Liver (tissue), 3 donors: Measurements from ENCODE around the gene CACNA1E.

Experiments
- EGR1 ChIP-seq, 2 donors: IDR thresholded peaks; 2 replicates each; pipeline ENCODE4 v1.6.1; 2016 to 2018; ENCODE audit warnings: antibody characterized with exemption in 2 of 2, low read depth in 2 of 2
- GABPA ChIP-seq, 2 donors: IDR thresholded peaks in 1 of 2; conservative IDR thresholded peaks in 1 of 2; 2 replicates each; pipeline ENCODE4 v1.6.1; 2016; ENCODE audit warnings: antibody characterized with exemption in 2 of 2, mild to moderate bottlenecking in 1 of 2, moderate library complexity in 1 of 2
- HNF4G ChIP-seq: IDR thresholded peaks from 2 replicates; pipeline ENCODE4 v1.6.1; 2016; ENCODE audit warnings: antibody characterized with exemption
- JUND ChIP-seq, 2 donors: IDR thresholded peaks; 2 replicates each; pipeline ENCODE4 v1.6.1; 2016; ENCODE audit warnings: antibody characterized with exemption in 2 of 2
- NR2F2 ChIP-seq: IDR thresholded peaks from 2 replicates; pipeline ENCODE4 v1.6.1; 2016; ENCODE audit warnings: antibody characterized with exemption
- RAD21 ChIP-seq, 2 donors: IDR thresholded peaks; 2 replicates each; pipeline ENCODE4 v1.6.1; 2016; ENCODE audit warnings: antibody characterized with exemption in 2 of 2, mild to moderate bottlenecking in 2 of 2
- RXRA ChIP-seq, 2 donors: IDR thresholded peaks; 2 replicates each; pipeline ENCODE4 v1.6.1; 2017 to 2018; ENCODE audit warnings: antibody characterized with exemption in 2 of 2, mild to moderate bottlenecking in 1 of 2
- SP1 ChIP-seq: IDR thresholded peaks from 2 replicates; pipeline ENCODE4 v1.6.1; 2018; ENCODE audit warnings: antibody characterized with exemption, mild to moderate bottlenecking
- TAF1 ChIP-seq: conservative IDR thresholded peaks from 2 replicates; pipeline ENCODE4 v1.6.1; 2016; ENCODE audit warnings: antibody characterized with exemption, mild to moderate bottlenecking
- YY1 ChIP-seq: IDR thresholded peaks from 2 replicates; pipeline ENCODE4 v1.6.1; 2016; ENCODE audit warnings: antibody characterized with exemption, mild to moderate bottlenecking
- TF ChIP-seq, protein P1 (sequence below): fragments of 150-350 bp; IDR thresholded peaks from 2 replicates; pipeline ENCODE4 v1.5.1; 2017; ENCODE audit warnings: improper control_type of control experiment, low read depth, low read length; ENCODE audit not compliant: missing input control
- TF ChIP-seq, protein P2 (sequence below): IDR thresholded peaks from 2 replicates; pipeline ENCODE4 v1.6.1; 2016; ENCODE audit warnings: antibody characterized with exemption
- TF ChIP-seq, protein P3 (sequence below): IDR thresholded peaks from 2 replicates; pipeline ENCODE4 v1.6.1; 2016; ENCODE audit warnings: antibody characterized with exemption, mild to moderate bottlenecking
- TF ChIP-seq, protein P4 (sequence below): IDR thresholded peaks from 2 replicates; pipeline ENCODE4 v1.6.1; 2016; ENCODE audit warnings: antibody characterized with exemption
- donor health status: healthy.
- donor health status: healthy.

- TF ChIP-seq, protein P1, sequence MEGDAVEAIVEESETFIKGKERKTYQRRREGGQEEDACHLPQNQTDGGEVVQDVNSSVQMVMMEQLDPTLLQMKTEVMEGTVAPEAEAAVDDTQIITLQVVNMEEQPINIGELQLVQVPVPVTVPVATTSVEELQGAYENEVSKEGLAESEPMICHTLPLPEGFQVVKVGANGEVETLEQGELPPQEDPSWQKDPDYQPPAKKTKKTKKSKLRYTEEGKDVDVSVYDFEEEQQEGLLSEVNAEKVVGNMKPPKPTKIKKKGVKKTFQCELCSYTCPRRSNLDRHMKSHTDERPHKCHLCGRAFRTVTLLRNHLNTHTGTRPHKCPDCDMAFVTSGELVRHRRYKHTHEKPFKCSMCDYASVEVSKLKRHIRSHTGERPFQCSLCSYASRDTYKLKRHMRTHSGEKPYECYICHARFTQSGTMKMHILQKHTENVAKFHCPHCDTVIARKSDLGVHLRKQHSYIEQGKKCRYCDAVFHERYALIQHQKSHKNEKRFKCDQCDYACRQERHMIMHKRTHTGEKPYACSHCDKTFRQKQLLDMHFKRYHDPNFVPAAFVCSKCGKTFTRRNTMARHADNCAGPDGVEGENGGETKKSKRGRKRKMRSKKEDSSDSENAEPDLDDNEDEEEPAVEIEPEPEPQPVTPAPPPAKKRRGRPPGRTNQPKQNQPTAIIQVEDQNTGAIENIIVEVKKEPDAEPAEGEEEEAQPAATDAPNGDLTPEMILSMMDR = no peak
- TF ChIP-seq JUND (IDR thresholded peaks at IDR 0.05) (no peak), TAF1 (no peak), GABPA (IDR thresholded peaks at IDR 0.05 in 1 of 2, conservative IDR thresholded peaks at IDR 0.05 in 1 of 2) (no peak), RXRA (IDR thresholded peaks at IDR 0.05) (no peak), SP1 (no peak), RAD21 (IDR thresholded peaks at IDR 0.05) (no peak), NR2F2 (no peak), YY1 (no peak), EGR1 (IDR thresholded peaks at IDR 0.05; ENCODE audit: low read depth in 2 of 2) (no peak), HNF4G (no peak)
- TF ChIP-seq, protein P2, sequence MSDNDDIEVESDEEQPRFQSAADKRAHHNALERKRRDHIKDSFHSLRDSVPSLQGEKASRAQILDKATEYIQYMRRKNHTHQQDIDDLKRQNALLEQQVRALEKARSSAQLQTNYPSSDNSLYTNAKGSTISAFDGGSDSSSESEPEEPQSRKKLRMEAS = no peak
- TF ChIP-seq, protein P3, sequence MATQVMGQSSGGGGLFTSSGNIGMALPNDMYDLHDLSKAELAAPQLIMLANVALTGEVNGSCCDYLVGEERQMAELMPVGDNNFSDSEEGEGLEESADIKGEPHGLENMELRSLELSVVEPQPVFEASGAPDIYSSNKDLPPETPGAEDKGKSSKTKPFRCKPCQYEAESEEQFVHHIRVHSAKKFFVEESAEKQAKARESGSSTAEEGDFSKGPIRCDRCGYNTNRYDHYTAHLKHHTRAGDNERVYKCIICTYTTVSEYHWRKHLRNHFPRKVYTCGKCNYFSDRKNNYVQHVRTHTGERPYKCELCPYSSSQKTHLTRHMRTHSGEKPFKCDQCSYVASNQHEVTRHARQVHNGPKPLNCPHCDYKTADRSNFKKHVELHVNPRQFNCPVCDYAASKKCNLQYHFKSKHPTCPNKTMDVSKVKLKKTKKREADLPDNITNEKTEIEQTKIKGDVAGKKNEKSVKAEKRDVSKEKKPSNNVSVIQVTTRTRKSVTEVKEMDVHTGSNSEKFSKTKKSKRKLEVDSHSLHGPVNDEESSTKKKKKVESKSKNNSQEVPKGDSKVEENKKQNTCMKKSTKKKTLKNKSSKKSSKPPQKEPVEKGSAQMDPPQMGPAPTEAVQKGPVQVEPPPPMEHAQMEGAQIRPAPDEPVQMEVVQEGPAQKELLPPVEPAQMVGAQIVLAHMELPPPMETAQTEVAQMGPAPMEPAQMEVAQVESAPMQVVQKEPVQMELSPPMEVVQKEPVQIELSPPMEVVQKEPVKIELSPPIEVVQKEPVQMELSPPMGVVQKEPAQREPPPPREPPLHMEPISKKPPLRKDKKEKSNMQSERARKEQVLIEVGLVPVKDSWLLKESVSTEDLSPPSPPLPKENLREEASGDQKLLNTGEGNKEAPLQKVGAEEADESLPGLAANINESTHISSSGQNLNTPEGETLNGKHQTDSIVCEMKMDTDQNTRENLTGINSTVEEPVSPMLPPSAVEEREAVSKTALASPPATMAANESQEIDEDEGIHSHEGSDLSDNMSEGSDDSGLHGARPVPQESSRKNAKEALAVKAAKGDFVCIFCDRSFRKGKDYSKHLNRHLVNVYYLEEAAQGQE = no peak
- TF ChIP-seq, protein P4, sequence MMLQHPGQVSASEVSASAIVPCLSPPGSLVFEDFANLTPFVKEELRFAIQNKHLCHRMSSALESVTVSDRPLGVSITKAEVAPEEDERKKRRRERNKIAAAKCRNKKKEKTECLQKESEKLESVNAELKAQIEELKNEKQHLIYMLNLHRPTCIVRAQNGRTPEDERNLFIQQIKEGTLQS = no peak
Measured at GRCh38 chr1:181445436-181445835, 37.9 kb upstream of the CACNA1E start.
